Trophoblast cell (in vitro differentiated cells and primary cell): Measurements from ENCODE around the gene NOS2.

Experiments used
- DNase-seq, 2 donors: peaks; one replicate each; pipeline ENCODE4 v3.0.0-alpha.2; 2016
- H2AFZ ChIP-seq: 2 replicates; pipeline ENCODE4 v1.6.1; 2013; ENCODE audit warnings: low read length, moderate library complexity, mild to moderate bottlenecking; ENCODE audit not compliant: insufficient read depth, poor library complexity
- H2AK5ac ChIP-seq: 2 replicates; pipeline ENCODE4 v1.6.1; 2013; ENCODE audit warnings: mild to moderate bottlenecking, low read length
- H2BK120ac ChIP-seq: 2 replicates; pipeline ENCODE4 v1.6.1; 2013; ENCODE audit warnings: low read length, mild to moderate bottlenecking, moderate library complexity; ENCODE audit not compliant: insufficient read depth, poor library complexity
- H2BK12ac ChIP-seq: 2 replicates; pipeline ENCODE4 v1.6.1; 2013; ENCODE audit warnings: mild to moderate bottlenecking, low read length, moderate library complexity
- H2BK5ac ChIP-seq: 2 replicates; pipeline ENCODE4 v1.6.1; 2013; ENCODE audit warnings: low read length, low read depth, moderate library complexity, mild to moderate bottlenecking; ENCODE audit not compliant: poor library complexity
- H3K14ac ChIP-seq: 2 replicates; pipeline ENCODE4 v1.6.1; 2013; ENCODE audit warnings: mild to moderate bottlenecking, low read length
- H3K18ac ChIP-seq: 2 replicates; pipeline ENCODE4 v1.6.1; 2013; ENCODE audit warnings: mild to moderate bottlenecking, low read length
- H3K23ac ChIP-seq: 2 replicates; pipeline ENCODE4 v1.6.1; 2013; ENCODE audit warnings: low read length
- H3K27ac ChIP-seq: 2 replicates; pipeline ENCODE4 v1.5.1; 2013; ENCODE audit warnings: low read depth, mild to moderate bottlenecking, inconsistent platforms, low read length, moderate library complexity
- H3K27me3 ChIP-seq: 2 replicates; pipeline ENCODE4 v1.6.1; 2013; ENCODE audit warnings: inconsistent platforms, mild to moderate bottlenecking, low read length, moderate library complexity; ENCODE audit not compliant: insufficient read depth
- H3K36me3 ChIP-seq, 2 experiments: 1 replicate in 1 of 2; 2 replicates in 1 of 2; pipeline ENCODE4 v1.6.1; 2013; ENCODE audit warnings: low read length in 2 of 2, mild to moderate bottlenecking in 2 of 2, moderate library complexity in 1 of 2; ENCODE audit not compliant: insufficient read depth in 2 of 2, control insufficient read depth in 1 of 2
- H3K4ac ChIP-seq: 2 replicates; pipeline ENCODE4 v1.6.1; 2013; ENCODE audit warnings: low read depth, mild to moderate bottlenecking, low read length, moderate library complexity
- H3K4me1 ChIP-seq, 2 experiments: 1 replicate in 1 of 2; 2 replicates in 1 of 2; pipeline ENCODE4 v1.6.1; 2013; ENCODE audit warnings: low read length in 2 of 2, mild to moderate bottlenecking in 2 of 2, moderate library complexity in 1 of 2; ENCODE audit not compliant: insufficient read depth in 2 of 2, control insufficient read depth in 1 of 2
- H3K4me2 ChIP-seq: 2 replicates; pipeline ENCODE4 v1.6.1; 2013; ENCODE audit warnings: inconsistent platforms, mild to moderate bottlenecking, low read length, moderate library complexity
- H3K4me3 ChIP-seq: 2 replicates; pipeline ENCODE4 v1.5.1; 2013; ENCODE audit warnings: mild to moderate bottlenecking, low read depth, low read length, inconsistent platforms
- H3K79me1 ChIP-seq: one replicate; pipeline ENCODE4 v1.6.1; 2013; ENCODE audit warnings: low read length
- H3K79me2 ChIP-seq: 2 replicates; pipeline ENCODE4 v1.6.1; 2013; ENCODE audit warnings: low read length, mild to moderate bottlenecking; ENCODE audit not compliant: control insufficient read depth, insufficient read depth, poor library complexity
- H3K9ac ChIP-seq: 2 replicates; pipeline ENCODE4 v1.6.1; 2013; ENCODE audit warnings: mild to moderate bottlenecking, low read length
- H3K9me3 ChIP-seq: 2 replicates; pipeline ENCODE4 v1.6.1; 2013; ENCODE audit warnings: low read depth, mild to moderate bottlenecking, control low read depth, inconsistent platforms, low read length; ENCODE audit not compliant: insufficient read depth
- H4K12ac ChIP-seq: 2 replicates; pipeline ENCODE4 v1.6.1; 2013; ENCODE audit warnings: low read depth, mild to moderate bottlenecking, low read length, moderate library complexity
- H4K8ac ChIP-seq: 2 replicates; pipeline ENCODE4 v1.6.1; 2013; ENCODE audit warnings: low read depth, mild to moderate bottlenecking, low read length, moderate library complexity
- H4K91ac ChIP-seq: one replicate; pipeline ENCODE4 v1.6.1; 2013; ENCODE audit warnings: low read depth, mild to moderate bottlenecking, low read length, moderate library complexity
- WGBS: extraction: QIAGEN DNeasy Blood & Tissue Kit; methylation state at CpG from one replicate; pipeline ENCODE4 v1.1.7; 2013; ENCODE audit warnings: missing lambda C conversion rate; ENCODE audit not compliant: insufficient read length, insufficient coverage; ENCODE audit errors: extremely low coverage; 5-methylcytosine and 5-hydroxymethylcytosine counted together

NOS2 gene

DNA sequence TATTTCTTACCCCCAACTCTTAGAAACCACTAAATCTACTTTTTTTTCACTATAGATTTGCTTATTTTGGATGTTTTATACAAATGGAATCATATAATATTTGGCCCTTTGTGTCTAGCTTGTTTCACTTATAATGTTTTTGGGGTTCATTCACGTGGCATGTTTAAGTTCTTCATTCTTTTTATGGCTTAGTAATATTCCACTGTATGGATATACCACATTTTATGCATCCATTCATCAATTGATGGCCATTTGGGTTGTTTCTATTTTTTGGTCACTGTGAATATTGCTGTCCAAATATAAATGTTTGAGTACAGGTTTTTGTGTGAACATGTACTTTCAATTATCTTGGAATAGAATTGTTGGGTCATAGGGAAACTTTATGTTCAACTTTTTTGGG lies 9.2 kb upstream of the NOS2 start:
- no peaks in the 10 kb centered on the region for H3K79me2 ChIP-seq
- H3K36me3 ChIP-seq: no peaks in the 10 kb centered on the region
- no peak overlapping the region for H3K18ac ChIP-seq
- no peak overlapping the region for H2BK12ac ChIP-seq
- no peak for DNase-seq
- WGBS: no CpG with 5 or more reads among the region's 1 CpG
- H2BK120ac ChIP-seq: no peak overlapping the region
- no peak overlapping the region for H2AFZ ChIP-seq
- peaks cover 5% of the 10 kb centered on the region in 2 experiments for H3K4me1 ChIP-seq
- no peak overlapping the region for H3K4me3 ChIP-seq
- no peak overlapping the region for H2AK5ac ChIP-seq
- no peak overlapping the region for H3K14ac ChIP-seq
- H3K4me2 ChIP-seq: no peak overlapping the region
- H3K9me3 ChIP-seq: no peaks in the 10 kb centered on the region
- H3K4ac ChIP-seq: no peak overlapping the region
- no peak overlapping the region for H4K8ac ChIP-seq
- H4K91ac ChIP-seq: no peak overlapping the region
- no peak overlapping the region for H3K9ac ChIP-seq
- H3K27me3 ChIP-seq: no peaks in the 10 kb centered on the region
- no peak overlapping the region for H4K12ac ChIP-seq
- H2BK5ac ChIP-seq: no peak overlapping the region
- H3K23ac ChIP-seq: no peak overlapping the region
- no peak overlapping the region for H3K27ac ChIP-seq
- peaks cover 14% of the 10 kb centered on the region for H3K79me1 ChIP-seq

DNA sequence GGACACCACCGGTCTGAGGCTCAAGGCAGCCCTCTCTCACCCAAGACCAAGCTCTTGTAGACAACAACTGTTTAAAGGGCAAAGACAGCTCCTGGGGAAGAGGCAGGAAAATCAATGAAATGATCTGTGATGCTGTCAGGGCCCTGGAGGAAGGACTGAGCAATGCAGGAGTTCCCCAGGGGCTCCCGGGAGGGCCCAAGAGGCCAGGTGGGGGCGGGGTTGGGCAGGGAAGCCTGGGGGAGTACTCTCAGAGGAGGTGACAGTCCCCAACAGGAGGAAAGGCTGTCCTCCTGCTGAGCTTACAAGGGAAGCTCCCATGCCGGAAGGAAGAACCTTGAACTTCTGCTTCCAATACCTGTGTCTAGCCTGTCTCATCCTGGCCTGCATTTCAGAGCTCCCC lies 8.3 kb upstream of the NOS2 start:
- WGBS: no CpG with 5 or more reads among the region's 4 CpGs
- Histone ChIP-seq H3K9me3 (no peaks in the 10 kb centered on the region), H4K8ac (no peak overlapping the region), H3K4me1 (peaks cover 5% of the 10 kb centered on the region in 2 experiments), H3K4me2 (no peak overlapping the region), H2BK12ac (no peak overlapping the region), H3K79me1 (peaks cover 14% of the 10 kb centered on the region), H3K4me3 (no peak overlapping the region), H3K27ac (no peak overlapping the region), H2AFZ (no peak overlapping the region), H3K79me2 (no peaks in the 10 kb centered on the region), H3K4ac (no peak overlapping the region), H3K27me3 (no peaks in the 10 kb centered on the region), H3K9ac (no peak overlapping the region), H4K12ac (no peak overlapping the region), H3K36me3 (no peaks in the 10 kb centered on the region), H2BK5ac (no peak overlapping the region), H2AK5ac (no peak overlapping the region), H3K18ac (no peak overlapping the region), H2BK120ac (no peak overlapping the region), H3K23ac (no peak overlapping the region), H3K14ac (no peak overlapping the region), H4K91ac (no peak overlapping the region)
- no peak for DNase-seq

DNA sequence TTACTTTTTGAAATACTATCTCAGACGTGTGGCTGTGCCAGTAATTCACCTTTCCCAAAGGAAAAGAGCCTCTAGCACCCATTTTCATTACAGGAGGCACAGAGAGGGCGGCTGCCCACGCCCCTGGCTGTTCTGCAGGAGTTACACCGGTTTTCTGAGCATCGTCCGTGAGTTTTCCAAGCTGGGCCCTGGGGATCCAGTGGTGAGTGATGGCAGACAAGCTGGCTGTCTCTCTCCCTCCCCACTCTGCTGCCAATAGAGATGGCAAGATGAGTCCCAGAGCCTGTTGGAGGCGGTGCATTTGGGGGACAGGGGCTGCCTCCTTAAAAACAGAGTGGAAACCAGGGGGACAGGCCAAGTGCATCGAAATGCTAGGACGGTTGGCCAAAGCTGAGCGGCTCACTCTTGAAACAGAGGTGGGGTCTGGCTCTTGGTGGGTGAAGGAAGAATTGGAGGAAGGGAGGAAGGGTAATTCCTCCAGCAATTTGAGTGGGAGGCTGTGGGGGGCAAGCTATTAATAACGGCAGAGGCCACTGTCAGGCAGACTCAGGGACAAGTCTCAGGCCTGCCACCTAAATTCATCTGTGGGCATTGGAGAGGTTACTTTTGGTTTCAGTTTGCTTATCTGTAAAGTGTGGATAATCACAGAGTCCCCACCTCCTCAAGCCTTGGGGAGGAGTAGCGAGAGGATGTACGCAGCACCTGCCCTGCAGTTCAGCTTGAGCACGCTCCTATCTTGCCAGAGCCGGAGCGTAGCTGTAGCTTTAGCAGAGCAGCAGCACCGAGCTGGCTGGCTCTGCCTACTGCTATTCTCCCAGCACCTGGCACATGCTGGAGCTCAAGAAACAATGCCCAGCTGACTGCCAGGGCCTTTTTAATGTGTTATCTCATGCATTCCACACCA lies 7.5 kb upstream of the NOS2 start:
- Histone ChIP-seq H3K4ac (no peak overlapping the region), H3K4me2 (no peak overlapping the region), H4K91ac (peak overlapping the region; percentile 29), H2AFZ (no peak overlapping the region), H3K4me1 (peaks cover 5% of the 10 kb centered on the region in 2 experiments), H3K9ac (no peak overlapping the region), H2AK5ac (no peak overlapping the region), H3K36me3 (no peaks in the 10 kb centered on the region), H2BK120ac (no peak overlapping the region), H2BK5ac (no peak overlapping the region), H3K79me1 (peaks cover 14% of the 10 kb centered on the region), H3K18ac (no peak overlapping the region), H3K27me3 (no peaks in the 10 kb centered on the region), H3K4me3 (no peak overlapping the region), H4K8ac (no peak overlapping the region), H3K14ac (no peak overlapping the region), H3K9me3 (no peaks in the 10 kb centered on the region), H3K79me2 (no peaks in the 10 kb centered on the region), H2BK12ac (no peak overlapping the region), H3K27ac (no peak overlapping the region), H4K12ac (no peak overlapping the region), H3K23ac (no peak overlapping the region)
- WGBS: no CpG with 5 or more reads among the region's 17 CpGs
- peak; percentile 29 to 67 for DNase-seq

DNA sequence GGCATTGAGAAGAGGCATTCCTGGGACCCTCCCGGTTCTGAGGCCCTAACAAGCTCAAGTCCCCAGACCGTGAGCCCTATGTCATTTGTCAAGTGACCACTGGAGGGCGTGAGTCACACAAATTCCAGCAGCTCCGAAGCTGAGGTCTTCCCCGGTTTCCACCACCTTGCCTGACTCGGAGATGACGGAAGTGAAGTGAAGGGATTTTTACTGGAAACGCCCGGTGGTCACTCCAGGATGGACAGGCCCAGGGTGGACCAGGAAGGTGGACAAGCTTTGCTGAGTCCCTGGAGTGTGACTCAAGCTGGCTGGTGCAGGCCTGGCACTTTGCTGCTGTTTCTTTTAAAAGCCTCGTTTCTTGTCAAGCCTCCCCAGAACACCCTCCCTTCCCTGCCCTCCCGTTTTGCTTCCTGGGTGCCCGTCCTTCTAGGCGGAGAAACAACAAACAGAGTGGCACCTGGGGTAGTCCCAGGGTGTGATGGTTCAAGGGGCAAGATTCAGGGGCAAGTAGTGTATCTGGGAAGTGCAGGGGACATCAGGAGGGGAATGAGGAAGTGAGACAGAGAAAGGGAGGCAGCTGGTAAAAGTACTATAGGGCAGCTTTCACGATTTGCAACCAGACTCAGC lies 5.3 kb upstream of the NOS2 start:
- no peak overlapping the region for H3K14ac ChIP-seq
- H3K4ac ChIP-seq: no peak overlapping the region
- H4K12ac ChIP-seq: no peak overlapping the region
- no peaks in the 10 kb centered on the region for H3K79me2 ChIP-seq
- no peak overlapping the region for H2BK120ac ChIP-seq
- peak overlapping the region; percentile 21 for H4K91ac ChIP-seq
- H3K9me3 ChIP-seq: no peaks in the 10 kb centered on the region
- no CpG with 5 or more reads among the region's 14 CpGs for WGBS
- peak overlapping the region; percentile 91 for H4K8ac ChIP-seq
- no peak overlapping the region for H2AK5ac ChIP-seq
- no peak overlapping the region for H2BK5ac ChIP-seq
- peak overlapping the region; percentile 46 for H3K4me2 ChIP-seq
- H3K4me3 ChIP-seq: no peak overlapping the region
- peak; percentile 84 to 96 for DNase-seq
- peak overlapping the region; percentile 50 for H2AFZ ChIP-seq
- H3K27me3 ChIP-seq: no peaks in the 10 kb centered on the region
- H3K36me3 ChIP-seq: no peaks in the 10 kb centered on the region
- H3K27ac ChIP-seq: no peak overlapping the region
- H3K18ac ChIP-seq: no peak overlapping the region
- no peak overlapping the region for H3K23ac ChIP-seq
- H3K79me1 ChIP-seq: peaks cover 10% of the 10 kb centered on the region
- no peak overlapping the region for H2BK12ac ChIP-seq
- no peaks in the 10 kb centered on the region for H3K4me1 ChIP-seq
- H3K9ac ChIP-seq: peak overlapping the region; percentile 4
